Stimulated activated CD8-positive, alpha-beta memory T cell treated with anti-CD3 and anti-CD28 coated beads, Interleukin-7, amount 100 ng/mL, for 48 hours (primary cell): ENCODE results near the gene ADAM15.

Source experiments
- DNase-seq, 2 donors: peaks; one replicate each; pipeline ENCODE4 v3.0.0-alpha.2; 2020; ENCODE audit warnings: low read depth in 1 of 2; ENCODE audit errors: extremely low read depth in 1 of 2

Gene ADAM15

GRCh38 chr1:155030243-155030795 is 20.8 kb upstream of the ADAM15 start:
- no peak for DNase-seq

- DNase-seq: no peak
Observed at GRCh38 chr1:155030899-155031298, 20.2 kb upstream of the ADAM15 start.

- DNase-seq: no peak
Observed at GRCh38 chr1:155032886-155033285, 18.2 kb upstream of the ADAM15 start.

GRCh38 chr1:155033524-155033923 is 17.6 kb upstream of the ADAM15 start, which contains the start of the genes DCST1 and DCST2:
Gene DCST1 (plus strand): TSS chr1:155033824. CDS start chr1:155034037, 213 bp downstream.
Gene DCST2 (minus strand): TSS chr1:155033781. CDS start chr1:155033701, 80 bp downstream.
- DNase-seq: no peak

- DNase-seq: no peak
Observed at GRCh38 chr1:155034318-155035208, 16.6 kb upstream of the ADAM15 start.

GRCh38 chr1:155035936-155036335 is 15.2 kb upstream of the ADAM15 start:
- DNase-seq: no peak

GRCh38 chr1:155037043-155037442 is 14.1 kb upstream of the ADAM15 start:
- DNase-seq: no peak

- no peak for DNase-seq
Observed at GRCh38 chr1:155037851-155038441, 13.2 kb upstream of the ADAM15 start.

- no peak for DNase-seq
Observed at GRCh38 chr1:155038602-155039307, 12.4 kb upstream of the ADAM15 start.

GRCh38 chr1:155039308-155039669 is 11.8 kb upstream of the ADAM15 start:
- DNase-seq: no peak

GRCh38 chr1:155040358-155041093 is 10.6 kb upstream of the ADAM15 start:
- no peak for DNase-seq

- DNase-seq: no peak
Observed at GRCh38 chr1:155042789-155043188, 8.3 kb upstream of the ADAM15 start.

- DNase-seq: no peak
Observed at GRCh38 chr1:155043301-155043702, 7.8 kb upstream of the ADAM15 start.

- DNase-seq: no peak
Observed at GRCh38 chr1:155043793-155044192, 7.3 kb upstream of the ADAM15 start.

- DNase-seq: no peak
Observed at GRCh38 chr1:155044365-155044764, 6.8 kb upstream of the ADAM15 start.

- DNase-seq: no peak
Observed at GRCh38 chr1:155044812-155045657, 6.1 kb upstream of the ADAM15 start.

GRCh38 chr1:155048449-155049334 is 2.4 kb upstream of the ADAM15 start:
- DNase-seq: no peak

GRCh38 chr1:155049651-155050559 is 1.2 kb upstream of the ADAM15 start:
- no peak for DNase-seq
